Measurements from ENCODE around the gene SRCAP.

SRCAP gene

DNA sequence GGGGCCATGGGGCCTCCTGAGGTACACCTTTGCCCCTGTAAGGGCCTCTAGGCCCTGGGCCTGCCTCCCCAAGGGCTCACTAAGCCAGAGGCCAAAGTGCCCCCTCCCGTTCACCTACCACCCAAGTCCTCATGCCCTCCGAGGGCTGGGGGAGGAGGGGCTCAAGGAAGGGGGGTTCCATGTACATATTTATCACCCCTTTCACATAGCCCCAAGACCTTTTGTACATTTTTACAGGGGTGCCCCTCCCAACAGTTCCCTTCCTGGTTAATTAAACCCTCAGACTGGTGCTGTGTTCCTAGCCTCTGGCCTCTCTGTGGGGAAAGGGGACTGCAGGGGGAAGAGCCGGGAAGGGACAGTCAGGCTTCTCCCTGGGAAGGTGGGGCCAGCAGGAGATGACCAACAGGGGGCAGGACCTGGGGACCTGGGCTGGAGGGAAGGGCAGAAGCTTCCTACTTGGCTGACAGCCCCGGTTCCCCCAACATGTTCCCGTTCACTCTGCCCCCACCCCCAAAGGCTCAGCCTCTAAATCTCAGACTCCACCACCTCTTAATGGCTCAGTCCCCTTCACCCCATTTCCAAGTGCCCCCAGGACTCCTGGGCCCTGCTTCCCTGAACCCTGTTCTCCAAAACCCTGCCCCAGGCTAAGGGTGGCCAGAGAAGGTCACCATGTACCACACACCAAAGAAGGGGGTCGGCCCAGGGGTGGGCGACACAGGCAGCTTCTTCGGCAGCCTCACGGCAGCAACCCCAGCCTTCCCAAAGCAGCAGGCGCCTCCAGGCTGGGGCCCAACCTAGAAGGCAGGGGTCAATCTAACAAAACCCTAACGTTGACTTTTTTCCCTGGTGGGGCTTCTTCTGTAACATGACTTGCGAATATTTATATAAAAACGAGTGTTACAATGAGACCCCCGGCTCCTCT, 28.8 kb upstream of the SRCAP start:
- H3K4me2 ChIP-seq (ENCODE audit: low read length) = no peak overlapping the region
- H4K20me1 ChIP-seq (ENCODE audit: insufficient read depth, low read length) = no peaks in the 10 kb centered on the region
- H3K27me3 ChIP-seq (ENCODE audit: insufficient read depth, low read length) = no peaks in the 10 kb centered on the region
- no peak overlapping the region for H3K9ac ChIP-seq (ENCODE audit: low read length)
- H3K4me3 ChIP-seq (ENCODE audit: low read depth, low read length, poor library complexity, severe bottlenecking) = no peak overlapping the region
- H3K79me2 ChIP-seq (ENCODE audit: insufficient read depth, low read length) = no peaks in the 10 kb centered on the region
- no peaks in the 10 kb centered on the region for H3K9me2 ChIP-seq (ENCODE audit: low read depth, low read length)
- no peak overlapping the region for H3K27ac ChIP-seq (ENCODE audit: low read depth, low read length, poor library complexity, severe bottlenecking)
- TF ChIP-seq, protein P1, sequence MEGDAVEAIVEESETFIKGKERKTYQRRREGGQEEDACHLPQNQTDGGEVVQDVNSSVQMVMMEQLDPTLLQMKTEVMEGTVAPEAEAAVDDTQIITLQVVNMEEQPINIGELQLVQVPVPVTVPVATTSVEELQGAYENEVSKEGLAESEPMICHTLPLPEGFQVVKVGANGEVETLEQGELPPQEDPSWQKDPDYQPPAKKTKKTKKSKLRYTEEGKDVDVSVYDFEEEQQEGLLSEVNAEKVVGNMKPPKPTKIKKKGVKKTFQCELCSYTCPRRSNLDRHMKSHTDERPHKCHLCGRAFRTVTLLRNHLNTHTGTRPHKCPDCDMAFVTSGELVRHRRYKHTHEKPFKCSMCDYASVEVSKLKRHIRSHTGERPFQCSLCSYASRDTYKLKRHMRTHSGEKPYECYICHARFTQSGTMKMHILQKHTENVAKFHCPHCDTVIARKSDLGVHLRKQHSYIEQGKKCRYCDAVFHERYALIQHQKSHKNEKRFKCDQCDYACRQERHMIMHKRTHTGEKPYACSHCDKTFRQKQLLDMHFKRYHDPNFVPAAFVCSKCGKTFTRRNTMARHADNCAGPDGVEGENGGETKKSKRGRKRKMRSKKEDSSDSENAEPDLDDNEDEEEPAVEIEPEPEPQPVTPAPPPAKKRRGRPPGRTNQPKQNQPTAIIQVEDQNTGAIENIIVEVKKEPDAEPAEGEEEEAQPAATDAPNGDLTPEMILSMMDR (IDR thresholded peaks at IDR 0.05; ENCODE audit: low read length) = no peak
- no peak for TF ChIP-seq EZH2 (IDR thresholded peaks at IDR 0.05; ENCODE audit: borderline replicate concordance, low read length)
- H3K9me3 ChIP-seq (ENCODE audit: low read length) = no peaks in the 10 kb centered on the region
- no peaks in the 10 kb centered on the region for H3K4me1 ChIP-seq (ENCODE audit: insufficient read depth, low read length, severe bottlenecking)
- no peaks in the 10 kb centered on the region for H3F3A ChIP-seq (ENCODE audit: insufficient read depth, low read length)
- no peak overlapping the region for H2AFZ ChIP-seq (ENCODE audit: low read length)
- H3K36me3 ChIP-seq (ENCODE audit: insufficient read depth, low read length) = peaks cover 53% of the 10 kb centered on the region

DNA sequence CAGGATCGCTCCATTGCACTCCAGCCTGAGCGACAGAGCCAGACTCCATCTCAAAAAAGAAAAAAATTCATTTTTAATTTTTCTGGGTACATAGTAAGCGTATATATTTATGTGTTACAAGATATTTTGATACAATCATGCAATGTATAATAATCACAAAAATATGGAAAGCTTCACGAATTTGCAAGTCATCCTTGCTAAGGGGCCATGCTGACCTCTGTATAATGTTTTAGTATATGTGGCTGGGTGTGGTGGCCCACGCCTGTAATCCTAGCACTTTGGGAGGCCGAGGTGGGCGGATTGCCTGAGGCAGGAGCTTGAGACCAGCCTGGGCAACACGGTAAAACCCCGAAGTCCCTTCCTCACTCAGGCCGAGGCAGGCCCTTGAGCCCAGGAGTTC, 23.8 kb upstream of the SRCAP start:
- Histone ChIP-seq H3K9ac (ENCODE audit: low read length) (no peak overlapping the region), H3K9me2 (ENCODE audit: low read depth, low read length) (no peaks in the 10 kb centered on the region), H3F3A (ENCODE audit: insufficient read depth, low read length) (no peaks in the 10 kb centered on the region), H3K27me3 (ENCODE audit: insufficient read depth, low read length) (no peaks in the 10 kb centered on the region), H3K36me3 (ENCODE audit: insufficient read depth, low read length) (peaks cover 7% of the 10 kb centered on the region), H3K27ac (ENCODE audit: low read depth, low read length, poor library complexity, severe bottlenecking) (no peak overlapping the region), H2AFZ (ENCODE audit: low read length) (no peak overlapping the region), H3K79me2 (ENCODE audit: insufficient read depth, low read length) (no peaks in the 10 kb centered on the region), H3K4me1 (ENCODE audit: insufficient read depth, low read length, severe bottlenecking) (no peaks in the 10 kb centered on the region), H4K20me1 (ENCODE audit: insufficient read depth, low read length) (no peaks in the 10 kb centered on the region), H3K9me3 (ENCODE audit: low read length) (no peaks in the 10 kb centered on the region), H3K4me2 (ENCODE audit: low read length) (no peak overlapping the region), H3K4me3 (ENCODE audit: low read depth, low read length, poor library complexity, severe bottlenecking) (no peak overlapping the region)
- no peak for TF ChIP-seq EZH2 (IDR thresholded peaks at IDR 0.05; ENCODE audit: borderline replicate concordance, low read length)
- TF ChIP-seq, protein P1 (IDR thresholded peaks at IDR 0.05; ENCODE audit: low read length) = no peak

DNA sequence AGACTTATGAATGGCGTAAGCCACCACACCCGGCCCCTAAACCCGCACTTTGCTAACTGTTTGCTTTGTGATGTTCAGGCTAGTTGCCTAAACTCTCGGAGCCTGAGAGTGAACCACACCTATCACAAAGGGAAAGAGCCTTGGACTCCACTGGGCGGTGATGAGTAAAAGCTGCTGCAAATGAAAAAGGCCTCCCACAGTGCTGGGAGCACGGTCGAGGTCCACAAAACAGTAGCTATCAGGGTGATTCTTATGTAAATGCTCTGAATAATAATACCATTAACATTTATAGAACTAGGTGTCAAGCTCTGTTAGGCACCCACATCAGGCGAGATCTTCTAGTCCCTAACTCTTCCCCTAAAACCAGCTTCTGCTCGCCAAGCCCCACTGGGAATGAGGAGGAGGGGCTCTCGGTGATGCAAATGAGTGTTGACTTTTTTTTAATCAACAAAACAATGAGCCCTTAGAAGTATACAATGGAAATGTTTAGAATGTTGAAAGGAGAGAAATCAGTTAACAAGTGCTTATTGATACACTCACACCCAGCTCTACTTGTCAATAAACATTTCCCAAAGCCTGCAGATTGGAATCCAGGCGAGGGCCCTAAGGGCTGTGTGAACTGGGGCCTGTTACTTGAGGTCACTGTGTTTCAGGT, 20.9 kb upstream of the SRCAP start:
- Histone ChIP-seq H3K4me1 (ENCODE audit: insufficient read depth, low read length, severe bottlenecking) (no peaks in the 10 kb centered on the region), H3K4me2 (ENCODE audit: low read length) (no peak overlapping the region), H3F3A (ENCODE audit: insufficient read depth, low read length) (no peaks in the 10 kb centered on the region), H3K9me2 (ENCODE audit: low read depth, low read length) (no peaks in the 10 kb centered on the region), H3K9me3 (ENCODE audit: low read length) (no peaks in the 10 kb centered on the region), H3K4me3 (ENCODE audit: low read depth, low read length, poor library complexity, severe bottlenecking) (no peak overlapping the region), H3K79me2 (ENCODE audit: insufficient read depth, low read length) (no peaks in the 10 kb centered on the region), H4K20me1 (ENCODE audit: insufficient read depth, low read length) (no peaks in the 10 kb centered on the region), H2AFZ (ENCODE audit: low read length) (no peak overlapping the region), H3K27me3 (ENCODE audit: insufficient read depth, low read length) (no peaks in the 10 kb centered on the region), H3K27ac (ENCODE audit: low read depth, low read length, poor library complexity, severe bottlenecking) (no peak overlapping the region), H3K36me3 (ENCODE audit: insufficient read depth, low read length) (no peaks in the 10 kb centered on the region), H3K9ac (ENCODE audit: low read length) (no peak overlapping the region)
- no peak for TF ChIP-seq EZH2 (IDR thresholded peaks at IDR 0.05; ENCODE audit: borderline replicate concordance, low read length)
- TF ChIP-seq, protein P1 (IDR thresholded peaks at IDR 0.05; ENCODE audit: low read length) = no peak

Data from OCI-LY1 (cell line).